ENCODE results near the gene PRR16.

DNA sequence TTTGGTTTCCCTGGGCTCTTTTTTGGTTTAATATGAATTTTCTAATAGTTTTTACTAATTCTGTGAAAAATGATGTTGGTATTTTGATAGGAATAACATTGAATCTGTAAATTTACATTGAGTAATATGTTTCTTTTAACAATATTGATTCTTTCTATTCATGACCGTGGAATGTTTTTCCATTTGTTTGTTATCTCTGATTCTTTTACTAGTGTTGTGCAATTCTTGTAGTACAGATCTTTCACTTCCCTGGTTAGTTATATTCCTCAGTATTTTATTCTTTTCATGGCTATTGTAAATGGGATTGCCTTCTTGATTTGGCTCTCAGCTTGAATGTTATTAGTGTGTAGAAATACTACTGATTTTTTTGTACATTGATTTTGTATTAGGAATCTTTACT is 137.9 kb downstream of the PRR16 start:
- TF ChIP-seq, protein P1, sequence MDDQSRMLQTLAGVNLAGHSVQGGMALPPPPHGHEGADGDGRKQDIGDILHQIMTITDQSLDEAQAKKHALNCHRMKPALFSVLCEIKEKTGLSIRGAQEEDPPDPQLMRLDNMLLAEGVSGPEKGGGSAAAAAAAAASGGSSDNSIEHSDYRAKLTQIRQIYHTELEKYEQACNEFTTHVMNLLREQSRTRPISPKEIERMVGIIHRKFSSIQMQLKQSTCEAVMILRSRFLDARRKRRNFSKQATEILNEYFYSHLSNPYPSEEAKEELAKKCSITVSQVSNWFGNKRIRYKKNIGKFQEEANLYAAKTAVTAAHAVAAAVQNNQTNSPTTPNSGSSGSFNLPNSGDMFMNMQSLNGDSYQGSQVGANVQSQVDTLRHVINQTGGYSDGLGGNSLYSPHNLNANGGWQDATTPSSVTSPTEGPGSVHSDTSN (IDR thresholded peaks at IDR 0.05), result no peak
- TF ChIP-seq, protein P2, sequence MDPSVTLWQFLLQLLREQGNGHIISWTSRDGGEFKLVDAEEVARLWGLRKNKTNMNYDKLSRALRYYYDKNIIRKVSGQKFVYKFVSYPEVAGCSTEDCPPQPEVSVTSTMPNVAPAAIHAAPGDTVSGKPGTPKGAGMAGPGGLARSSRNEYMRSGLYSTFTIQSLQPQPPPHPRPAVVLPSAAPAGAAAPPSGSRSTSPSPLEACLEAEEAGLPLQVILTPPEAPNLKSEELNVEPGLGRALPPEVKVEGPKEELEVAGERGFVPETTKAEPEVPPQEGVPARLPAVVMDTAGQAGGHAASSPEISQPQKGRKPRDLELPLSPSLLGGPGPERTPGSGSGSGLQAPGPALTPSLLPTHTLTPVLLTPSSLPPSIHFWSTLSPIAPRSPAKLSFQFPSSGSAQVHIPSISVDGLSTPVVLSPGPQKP (IDR thresholded peaks at IDR 0.05; ENCODE audit: low read depth, low read length), result no peak
- TF ChIP-seq, protein P3, sequence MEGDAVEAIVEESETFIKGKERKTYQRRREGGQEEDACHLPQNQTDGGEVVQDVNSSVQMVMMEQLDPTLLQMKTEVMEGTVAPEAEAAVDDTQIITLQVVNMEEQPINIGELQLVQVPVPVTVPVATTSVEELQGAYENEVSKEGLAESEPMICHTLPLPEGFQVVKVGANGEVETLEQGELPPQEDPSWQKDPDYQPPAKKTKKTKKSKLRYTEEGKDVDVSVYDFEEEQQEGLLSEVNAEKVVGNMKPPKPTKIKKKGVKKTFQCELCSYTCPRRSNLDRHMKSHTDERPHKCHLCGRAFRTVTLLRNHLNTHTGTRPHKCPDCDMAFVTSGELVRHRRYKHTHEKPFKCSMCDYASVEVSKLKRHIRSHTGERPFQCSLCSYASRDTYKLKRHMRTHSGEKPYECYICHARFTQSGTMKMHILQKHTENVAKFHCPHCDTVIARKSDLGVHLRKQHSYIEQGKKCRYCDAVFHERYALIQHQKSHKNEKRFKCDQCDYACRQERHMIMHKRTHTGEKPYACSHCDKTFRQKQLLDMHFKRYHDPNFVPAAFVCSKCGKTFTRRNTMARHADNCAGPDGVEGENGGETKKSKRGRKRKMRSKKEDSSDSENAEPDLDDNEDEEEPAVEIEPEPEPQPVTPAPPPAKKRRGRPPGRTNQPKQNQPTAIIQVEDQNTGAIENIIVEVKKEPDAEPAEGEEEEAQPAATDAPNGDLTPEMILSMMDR (IDR thresholded peaks at IDR 0.05), result no peak
- TF ChIP-seq POLR2A (IDR thresholded peaks at IDR 0.05; ENCODE audit: low read length) (no peak), EP300 (IDR thresholded peaks at IDR 0.05) (no peak), CEBPB (IDR thresholded peaks at IDR 0.05) (no peak), RAD21 (conservative IDR thresholded peaks at IDR 0.05 in 1 of 2, IDR thresholded peaks at IDR 0.05 in 1 of 2) (no peak), EHF (CRISPR knock-in tag; IDR thresholded peaks at IDR 0.05) (no peak), CHD4 (IDR thresholded peaks at IDR 0.05; ENCODE audit: borderline replicate concordance) (no peak), MYC (IDR thresholded peaks at IDR 0.05; ENCODE audit: borderline replicate concordance, low read length) (no peak)
- TF ChIP-seq, protein P4, sequence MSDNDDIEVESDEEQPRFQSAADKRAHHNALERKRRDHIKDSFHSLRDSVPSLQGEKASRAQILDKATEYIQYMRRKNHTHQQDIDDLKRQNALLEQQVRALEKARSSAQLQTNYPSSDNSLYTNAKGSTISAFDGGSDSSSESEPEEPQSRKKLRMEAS (IDR thresholded peaks at IDR 0.05), result no peak
- TF ChIP-seq, protein P5, sequence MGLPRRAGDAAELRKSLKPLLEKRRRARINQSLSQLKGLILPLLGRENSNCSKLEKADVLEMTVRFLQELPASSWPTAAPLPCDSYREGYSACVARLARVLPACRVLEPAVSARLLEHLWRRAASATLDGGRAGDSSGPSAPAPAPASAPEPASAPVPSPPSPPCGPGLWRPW (IDR thresholded peaks at IDR 0.05), result no peak
